Endothelial cell of umbilical vein (primary cell): ENCODE measurements around the gene SH3BP4. TPM values are rescaled to one million over a fixed set of nuclear protein-coding genes. Genes with fewer than 3 reads are reported as not detected.

ENCODE experiments used
- BruUV-seq: library from RNA; stranded (reverse); fragments of 400-500 nt; replicated peaks from 2 replicates; lab custom pipeline; 2021; lab: Mats Ljungman, UMichigan
- CTCF ChIA-PET: fragments of 300-600, 350-600 bp; sonication (Branson Sonifier 250); formaldehyde crosslinking; loops from one replicate; lab custom pipeline; 2021; ENCODE audit warnings: antibody characterized with exemption, inconsistent platforms; lab: Charles Lee
- POLR2A ChIA-PET: fragments of 300-600, 350-600 bp; sonication (Branson Sonifier 250); formaldehyde crosslinking; loops from one replicate; lab custom pipeline; 2021; ENCODE audit warnings: antibody characterized with exemption, inconsistent platforms; lab: Charles Lee
- DNase-seq: peaks from one replicate; pipeline ENCODE4 v3.0.0-alpha.2; 2011; ENCODE audit warnings: low read depth, low spot score
- FAIRE-seq: peaks from 2 replicates; lab custom pipeline; 2011; peaks lifted over from hg19 to GRCh38; lab: Jason Lieb, UNC
- H2AFZ ChIP-seq: 2 replicates; pipeline ENCODE4 v1.6.0; 2012; ENCODE audit warnings: low read depth, low read length, control low read depth, inconsistent platforms
- H3K27ac ChIP-seq: 2 replicates; pipeline ENCODE4 v1.5.1; 2011; ENCODE audit warnings: low read depth, mild to moderate bottlenecking, control low read depth, low read length, moderate library complexity; ENCODE audit not compliant: insufficient read depth
- H3K27me3 ChIP-seq, 2 experiments: 2 replicates each; pipeline versions ENCODE4 v1.6.0 to v1.6.1; 2011; ENCODE audit warnings: low read length in 2 of 2, mixed read lengths in 1 of 2; ENCODE audit not compliant: control insufficient read depth in 2 of 2, insufficient read depth in 2 of 2
- H3K36me3 ChIP-seq, 2 experiments: 2 replicates in 1 of 2; 3 replicates in 1 of 2; pipeline ENCODE4 v1.5.1; 2011; ENCODE audit warnings: low read length in 2 of 2, mild to moderate bottlenecking in 1 of 2, moderate library complexity in 1 of 2; ENCODE audit not compliant: control insufficient read depth in 2 of 2, insufficient read depth in 2 of 2; ENCODE audit errors: extremely low read depth in 1 of 2
- H3K4me1 ChIP-seq: 3 replicates; pipeline ENCODE4 v1.5.1; 2011; ENCODE audit warnings: mild to moderate bottlenecking, low read length; ENCODE audit not compliant: control insufficient read depth, insufficient read depth; ENCODE audit errors: extremely low read depth
- H3K4me2 ChIP-seq: 2 replicates; pipeline ENCODE4 v1.6.1; 2011; ENCODE audit warnings: low read length, control low read depth, mixed read lengths; ENCODE audit not compliant: insufficient read depth
- H3K4me3 ChIP-seq, 3 experiments: fragments of 200-600 bp in 1 of 3; sonication (generic), shearing (Covaris generic) in 1 of 3; replicated peaks in 1 of 3; 2 replicates each; pipeline ENCODE4 v1.5.1; 2011 to 2016; ENCODE audit warnings: control low read depth in 3 of 3, low read length in 3 of 3, mild to moderate bottlenecking in 2 of 3, inconsistent platforms in 1 of 3, low read depth in 1 of 3, moderate library complexity in 1 of 3; ENCODE audit not compliant: insufficient read depth in 1 of 3
- H3K79me2 ChIP-seq: 2 replicates; pipeline ENCODE4 v1.6.0; 2012; ENCODE audit warnings: low read length, inconsistent platforms; ENCODE audit not compliant: control insufficient read depth, insufficient read depth
- H3K9ac ChIP-seq: replicated peaks from 2 replicates; pipeline ENCODE3; 2011; ENCODE audit warnings: low read length, control low read depth; ENCODE audit not compliant: insufficient read depth; ENCODE audit errors: extremely low read depth
- H3K9me1 ChIP-seq: replicated peaks from 3 replicates; pipeline ENCODE4 v1.6.0; 2011; ENCODE audit warnings: mild to moderate bottlenecking, low read length; ENCODE audit not compliant: control insufficient read depth, insufficient read depth; ENCODE audit errors: extremely low read depth
- H3K9me3 ChIP-seq: replicated peaks from 2 replicates; pipeline ENCODE4 v1.5.1; 2012; ENCODE audit warnings: low read length, inconsistent platforms; ENCODE audit not compliant: control insufficient read depth, insufficient read depth
- H4K20me1 ChIP-seq: replicated peaks from 2 replicates; pipeline ENCODE3; 2011; ENCODE audit warnings: mild to moderate bottlenecking, low read length; ENCODE audit not compliant: control insufficient read depth, insufficient read depth; ENCODE audit errors: extremely low read depth
- CTCF ChIP-seq, 2 donors: IDR thresholded peaks; 1 replicate in 1 of 2; 2 replicates in 1 of 2; pipeline ENCODE4 v1.5.1; 2011; ENCODE audit warnings: low read length in 2 of 2, mild to moderate bottlenecking in 2 of 2, moderate library complexity in 2 of 2, control low read depth in 1 of 2, inconsistent platforms in 1 of 2, low read depth in 1 of 2; ENCODE audit not compliant: insufficient read depth in 1 of 2; ENCODE audit errors: extremely low read depth in 1 of 2
- EZH2 ChIP-seq: IDR thresholded peaks from 2 replicates; pipeline ENCODE4 v1.6.1; 2012; ENCODE audit warnings: borderline replicate concordance, low read depth, mild to moderate bottlenecking, moderate library complexity, low read length, inconsistent platforms; ENCODE audit not compliant: severe bottlenecking
- FOS ChIP-seq: IDR thresholded peaks from 2 replicates; pipeline ENCODE4 v1.6.1; 2011; ENCODE audit warnings: mild to moderate bottlenecking, low read length, moderate library complexity, borderline replicate concordance; ENCODE audit not compliant: insufficient read depth
- GATA2 ChIP-seq: IDR thresholded peaks from 2 replicates; pipeline ENCODE4 v1.7.0; 2011; ENCODE audit warnings: low read depth, mild to moderate bottlenecking, moderate library complexity, mixed read lengths, low read length; ENCODE audit not compliant: insufficient read length, insufficient read depth
- JUN ChIP-seq: IDR thresholded peaks from 2 replicates; pipeline ENCODE4 v1.6.1; 2011; ENCODE audit warnings: borderline replicate concordance, low read depth; ENCODE audit not compliant: insufficient read length, insufficient read depth
- MAX ChIP-seq: IDR thresholded peaks from 2 replicates; pipeline ENCODE4 v1.6.1; 2011; ENCODE audit not compliant: insufficient read depth, insufficient read length
- MYC ChIP-seq: IDR thresholded peaks from one replicate; pipeline ENCODE4 v1.6.1; 2011; ENCODE audit warnings: mild to moderate bottlenecking, low read depth, low read length
- POLR2A ChIP-seq: IDR thresholded peaks from 2 replicates; pipeline ENCODE4 v1.6.1; 2012; ENCODE audit warnings: low read depth, mild to moderate bottlenecking, control low read depth, low read length
- POLR2AphosphoS5 ChIP-seq: IDR thresholded peaks from 2 replicates; pipeline ENCODE4 v1.6.1; 2012; ENCODE audit warnings: low read depth, mild to moderate bottlenecking, control low read depth, low read length, moderate library complexity; ENCODE audit not compliant: insufficient read depth
- dilution Hi-C: fragments of 300-500 bp; cut with MboI; formaldehyde crosslinking; loops from one replicate; pipeline ENCODE4 v1.15.0; 2019; ENCODE audit warnings: low sequenced_read_pairs; ENCODE audit not compliant: extremely low pct_ligation_motif_present
- intact Hi-C: fragments of 100-400 bp; cut with micrococcal nuclease; formaldehyde crosslinking; loops from one replicate; pipeline ENCODE4 v1.10.0; 2022
- polyA plus RNA-seq, 4 experiments: library from polyadenylated mRNA; depleted of rRNA in 3 of 4; stranded (reverse) in 3 of 4; unstranded in 1 of 4; fragments of >200 nt; gene quantifications; 2 replicates each; pipeline versions ENCODE4 v1.2.1 to v1.2.3, GENCODE V29; 2011 to 2012; ENCODE audit warnings: missing spikeins in 1 of 4
- total RNA-seq: library from RNA; stranded (reverse); gene quantifications from 2 replicates; pipeline ENCODE4 v1.2.3, GENCODE V29; 2021

The SH3BP4 gene
- total and polyA plus RNA-seq, 2 donors (not counting 3 experiments of a cell fraction or from before 2014, with no cell fraction given): 85.2 to 100.0 TPM

GRCh38 chr2:235053651-235054050, 101.8 kb downstream of the SH3BP4 start:
- TF ChIP-seq CTCF (IDR thresholded peaks at IDR 0.05; ENCODE audit: extremely low read depth in 1 of 2, insufficient read depth in 1 of 2, low read depth in 1 of 2, low read length in 2 of 2): no peak
- no peak for TF ChIP-seq GATA2
- no peak for TF ChIP-seq EZH2
- no peak for TF ChIP-seq FOS
- no peak for TF ChIP-seq MYC
- TF ChIP-seq JUN: no peak
- no peak for TF ChIP-seq POLR2AphosphoS5
- TF ChIP-seq POLR2A: no peak
- no peak for TF ChIP-seq MAX

More at GRCh38 chr2:235053651-235054050, 101.8 kb downstream of the SH3BP4 start:
- H2AFZ ChIP-seq: no peak overlapping the region
- no peaks in the 10 kb centered on the region for H4K20me1 ChIP-seq
- peaks cover 4 to 31% of the 10 kb centered on the region in 2 experiments for H3K36me3 ChIP-seq
- FAIRE-seq (no peak), DNase-seq (no peak)
- dilution Hi-C loops (no loop called here), intact Hi-C loops (loop anchor here (2.0 to 5.0 kb wide), 4 partner anchors 53 to 631 kb away; no protein-coding TSS in a partner anchor)
- peak overlapping the region; percentile 74 for H3K27ac ChIP-seq
- H3K9me1 ChIP-seq: no peaks in the 10 kb centered on the region
- CTCF ChIA-PET: interaction anchor here (0.8 to 1.6 kb wide), 6 partner anchors 29 to 508 kb away, joined by 3 to 6 read pairs (median 4); no protein-coding TSS in a partner anchor
- H3K79me2 ChIP-seq: peaks cover 25% of the 10 kb centered on the region
- POLR2A ChIA-PET: no interaction called here
- H3K27me3 ChIP-seq: no peaks in the 10 kb centered on the region
- H3K4me3 ChIP-seq: no peak overlapping the region
- peaks cover 28% of the 10 kb centered on the region for H3K4me1 ChIP-seq
- H3K9ac ChIP-seq: no peak overlapping the region
- no peak overlapping the region for H3K4me2 ChIP-seq
- H3K9me3 ChIP-seq: no peaks in the 10 kb centered on the region
- no TSS peak for BruUV-seq
